Measurements from ENCODE around the gene GNB1L.

The GNB1L gene

DNA sequence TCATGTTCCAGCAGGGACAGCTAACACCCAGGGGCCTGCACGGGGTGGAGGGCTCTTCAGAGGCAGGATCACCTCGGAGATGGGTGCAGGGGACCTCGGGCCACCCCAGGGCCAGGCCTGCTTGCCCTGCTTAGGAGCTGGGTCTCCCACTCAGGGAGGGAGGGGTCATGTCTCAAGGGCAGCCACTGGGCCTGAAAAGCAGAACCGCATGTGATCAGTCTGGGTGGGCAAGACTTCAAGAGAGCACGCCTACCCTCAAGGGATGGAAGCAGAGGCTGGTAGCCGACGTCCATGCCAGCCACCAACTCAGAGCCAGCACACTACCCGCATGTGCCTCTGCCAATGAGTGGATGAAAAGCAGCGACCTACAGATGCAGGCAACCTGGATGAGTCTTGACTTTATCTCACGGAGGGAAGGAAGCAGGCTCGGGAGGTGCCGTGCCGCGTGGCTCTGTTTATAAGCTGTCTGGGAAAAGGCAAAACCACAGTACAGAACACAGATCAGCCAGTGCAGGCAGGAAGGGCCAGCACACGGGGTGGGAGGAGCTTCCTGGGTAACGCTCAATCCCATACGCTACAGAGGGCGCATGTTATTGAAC lies 78.1 kb downstream of the GNB1L start:
- POLR2A ChIA-PET: interaction anchor here (1.2 kb wide), 1 partner anchor 13 kb away, joined by 4 read pairs; no protein-coding TSS in a partner anchor
- CTCF ChIA-PET: interaction anchor here (0.7 kb wide), 1 partner anchor 9 kb away, joined by 3 read pairs; no protein-coding TSS in a partner anchor
- TF ChIP-seq, protein P1, sequence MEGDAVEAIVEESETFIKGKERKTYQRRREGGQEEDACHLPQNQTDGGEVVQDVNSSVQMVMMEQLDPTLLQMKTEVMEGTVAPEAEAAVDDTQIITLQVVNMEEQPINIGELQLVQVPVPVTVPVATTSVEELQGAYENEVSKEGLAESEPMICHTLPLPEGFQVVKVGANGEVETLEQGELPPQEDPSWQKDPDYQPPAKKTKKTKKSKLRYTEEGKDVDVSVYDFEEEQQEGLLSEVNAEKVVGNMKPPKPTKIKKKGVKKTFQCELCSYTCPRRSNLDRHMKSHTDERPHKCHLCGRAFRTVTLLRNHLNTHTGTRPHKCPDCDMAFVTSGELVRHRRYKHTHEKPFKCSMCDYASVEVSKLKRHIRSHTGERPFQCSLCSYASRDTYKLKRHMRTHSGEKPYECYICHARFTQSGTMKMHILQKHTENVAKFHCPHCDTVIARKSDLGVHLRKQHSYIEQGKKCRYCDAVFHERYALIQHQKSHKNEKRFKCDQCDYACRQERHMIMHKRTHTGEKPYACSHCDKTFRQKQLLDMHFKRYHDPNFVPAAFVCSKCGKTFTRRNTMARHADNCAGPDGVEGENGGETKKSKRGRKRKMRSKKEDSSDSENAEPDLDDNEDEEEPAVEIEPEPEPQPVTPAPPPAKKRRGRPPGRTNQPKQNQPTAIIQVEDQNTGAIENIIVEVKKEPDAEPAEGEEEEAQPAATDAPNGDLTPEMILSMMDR (IDR thresholded peaks at IDR 0.05; ENCODE audit: insufficient read depth, low read length, missing control alignments): no peak
- no peak overlapping the region for H3K4me3 ChIP-seq (ENCODE audit: low read depth, low read length)
- no peak for DNase-seq (ENCODE audit: low read depth, low spot score)

DNA sequence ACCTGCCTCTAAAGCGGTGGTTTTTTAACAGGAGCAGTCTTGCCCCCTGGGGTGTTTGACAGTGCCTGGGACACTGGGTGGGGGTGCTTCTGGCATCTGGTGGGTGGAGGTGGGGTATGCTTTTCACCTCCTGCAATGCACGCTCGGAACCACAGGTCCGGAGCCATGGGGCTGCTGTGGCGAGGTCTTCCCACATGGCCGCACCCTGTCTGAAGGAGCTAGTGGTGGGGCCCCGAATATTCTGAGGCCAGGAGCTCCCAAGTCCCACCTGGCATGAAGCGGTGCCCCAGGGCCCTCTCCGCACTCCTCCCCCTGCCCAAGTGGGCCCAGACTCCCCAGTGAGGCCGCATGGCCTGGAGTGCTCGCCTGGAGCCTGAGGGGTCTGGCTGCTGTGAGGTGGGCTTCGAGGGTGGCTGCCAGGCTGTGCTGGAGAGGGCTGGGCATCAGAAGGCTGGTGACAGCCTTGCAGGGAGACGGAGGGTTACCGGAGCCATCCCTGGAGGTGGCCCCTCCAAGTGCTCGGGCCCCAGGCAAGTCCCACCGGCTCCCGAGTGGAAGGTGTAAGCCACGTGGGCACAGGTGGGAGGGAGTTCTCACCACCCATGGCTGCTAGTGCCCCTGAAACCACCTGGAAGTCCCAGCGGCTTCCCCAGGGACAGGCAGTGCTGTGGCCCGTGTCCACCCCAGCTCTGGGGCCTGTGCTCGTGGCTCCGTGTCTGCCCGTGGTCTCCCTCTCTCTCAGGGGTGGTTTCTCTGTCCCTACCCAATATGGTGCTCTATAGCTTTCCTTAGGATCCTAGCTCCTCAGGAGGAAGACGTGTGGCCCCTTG lies 79.0 kb downstream of the GNB1L start:
- ChIA-PET CTCF (interaction anchor here (0.7 kb wide), 1 partner anchor 8 kb away, joined by 3 read pairs; no protein-coding TSS in a partner anchor), POLR2A (interaction anchor here (1.2 kb wide), 1 partner anchor 13 kb away, joined by 4 read pairs; no protein-coding TSS in a partner anchor)
- no peak overlapping the region for H3K4me3 ChIP-seq (ENCODE audit: low read depth, low read length)
- no peak for DNase-seq (ENCODE audit: low read depth, low spot score)
- TF ChIP-seq, protein P1 (IDR thresholded peaks at IDR 0.05; ENCODE audit: insufficient read depth, low read length, missing control alignments): no peak

DNA sequence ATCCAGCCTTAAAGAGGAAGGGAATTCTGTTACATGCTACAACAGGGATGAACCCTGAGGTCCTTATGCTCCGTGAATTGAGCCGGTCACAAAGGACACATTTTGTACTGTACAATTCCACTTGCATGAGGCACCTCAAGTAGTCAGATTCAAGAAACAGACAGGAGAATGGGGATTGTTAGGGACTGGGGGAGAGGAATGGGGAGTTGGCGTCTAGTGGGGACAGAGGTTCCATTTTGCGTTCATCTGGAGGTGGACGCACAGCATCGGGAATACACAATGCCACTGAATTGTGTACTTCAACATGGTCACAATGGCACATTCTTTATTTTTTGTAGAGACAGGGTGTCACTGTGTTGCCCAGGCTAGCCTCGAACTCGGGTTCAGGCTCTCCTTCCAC lies 80.0 kb downstream of the GNB1L start:
- no peak overlapping the region for H3K4me3 ChIP-seq (ENCODE audit: low read depth, low read length)
- POLR2A ChIA-PET: no interaction called here
- TF ChIP-seq, protein P1 (IDR thresholded peaks at IDR 0.05; ENCODE audit: insufficient read depth, low read length, missing control alignments): no peak
- CTCF ChIA-PET: interaction anchor here (2.0 kb wide), 1 partner anchor 136 kb away, joined by 4 read pairs; no protein-coding TSS in a partner anchor
- no peak for DNase-seq (ENCODE audit: low read depth, low spot score)

DNA sequence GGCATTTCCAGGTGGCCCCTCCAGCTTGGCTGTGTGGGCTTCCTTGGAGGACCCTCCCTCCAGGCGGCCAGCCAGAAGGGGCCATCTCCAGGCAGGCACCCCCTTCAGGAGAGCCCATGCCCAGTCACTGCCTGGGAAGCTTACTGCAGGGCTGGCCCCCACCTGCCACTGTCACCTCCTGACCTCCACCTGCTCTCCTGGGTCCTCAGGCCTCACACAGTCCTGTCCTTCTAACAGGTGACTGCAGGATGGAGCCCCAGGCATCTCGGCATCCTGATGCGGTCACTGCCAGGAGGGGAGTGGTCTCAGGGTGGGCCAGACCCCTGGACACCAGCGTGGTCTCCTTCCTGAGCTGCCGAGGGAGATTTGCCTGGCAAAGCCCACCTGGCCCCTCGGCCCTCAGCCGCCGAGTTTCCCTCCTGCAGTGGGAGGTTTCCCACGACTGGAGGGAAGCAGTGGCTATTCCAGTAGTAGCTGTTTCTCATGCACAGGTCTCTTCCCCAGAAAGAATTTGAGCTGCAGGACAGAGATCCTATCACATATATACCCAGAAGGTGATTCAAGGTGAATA lies 81.1 kb downstream of the GNB1L start:
- CTCF ChIA-PET: interaction anchor here (1.2 to 2.0 kb wide), 3 partner anchors 9 to 137 kb away, joined by 3 to 6 read pairs (median 4); no protein-coding TSS in a partner anchor
- TF ChIP-seq, protein P1 (IDR thresholded peaks at IDR 0.05; ENCODE audit: insufficient read depth, low read length, missing control alignments): no peak
- no peak for DNase-seq (ENCODE audit: low read depth, low spot score)
- no peak overlapping the region for H3K4me3 ChIP-seq (ENCODE audit: low read depth, low read length)
- POLR2A ChIA-PET: no interaction called here

DNA sequence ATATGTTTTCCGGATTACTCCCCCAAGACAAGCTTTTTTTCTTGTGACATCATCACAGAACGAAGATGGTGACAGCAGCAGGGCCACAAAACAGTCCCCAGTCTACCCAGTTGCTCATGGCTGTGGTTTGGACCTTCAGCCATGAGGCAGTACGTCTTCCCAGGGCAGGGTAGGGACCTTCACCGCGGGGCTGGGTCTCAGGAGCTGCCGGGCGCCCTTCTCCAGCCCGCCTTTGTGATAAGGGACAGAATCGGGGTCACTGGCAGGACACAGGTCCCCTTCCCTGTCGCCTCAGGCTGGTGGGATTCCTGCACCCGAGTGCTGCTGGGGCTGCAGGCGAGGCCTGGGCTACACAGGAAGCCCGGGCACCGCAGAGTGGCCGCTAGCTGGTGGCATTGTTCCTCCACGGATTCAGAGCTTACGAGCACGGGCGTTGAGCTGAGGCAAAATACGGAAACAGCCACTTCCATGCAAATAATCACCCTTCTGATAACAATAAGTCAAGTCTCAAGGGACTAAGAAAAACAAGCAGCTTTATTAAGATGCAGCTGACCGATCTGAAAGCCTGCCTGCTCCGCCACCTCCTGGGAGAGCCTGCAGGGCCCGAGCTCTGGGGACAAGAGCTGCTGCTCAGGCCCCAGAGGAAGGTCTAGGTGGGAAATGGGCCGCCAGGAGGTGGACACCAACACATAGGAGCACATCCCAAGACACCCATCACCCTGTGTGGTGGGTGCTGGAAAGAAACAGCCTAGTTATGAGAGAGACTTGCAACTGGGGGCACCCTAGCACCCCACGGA lies 81.8 kb downstream of the GNB1L start:
- DNase-seq (ENCODE audit: low read depth, low spot score): no peak
- no peak overlapping the region for H3K4me3 ChIP-seq (ENCODE audit: low read depth, low read length)
- ChIA-PET CTCF (interaction anchor here (1.2 to 2.1 kb wide), 4 partner anchors 9 to 137 kb away, joined by 3 to 6 read pairs (median 4); no protein-coding TSS in a partner anchor), POLR2A (no interaction called here)
- TF ChIP-seq, protein P1 (IDR thresholded peaks at IDR 0.05; ENCODE audit: insufficient read depth, low read length, missing control alignments): no peak
